ENCODE data around the gene FBXO10. TPM values are rescaled to one million over a fixed set of nuclear protein-coding genes. Genes with fewer than 3 reads are reported as not detected.

The FBXO10 gene
- total RNA-seq, 4 donors from 2014 or later = 4.5 to 5.7 (median 5.6) TPM

DNA sequence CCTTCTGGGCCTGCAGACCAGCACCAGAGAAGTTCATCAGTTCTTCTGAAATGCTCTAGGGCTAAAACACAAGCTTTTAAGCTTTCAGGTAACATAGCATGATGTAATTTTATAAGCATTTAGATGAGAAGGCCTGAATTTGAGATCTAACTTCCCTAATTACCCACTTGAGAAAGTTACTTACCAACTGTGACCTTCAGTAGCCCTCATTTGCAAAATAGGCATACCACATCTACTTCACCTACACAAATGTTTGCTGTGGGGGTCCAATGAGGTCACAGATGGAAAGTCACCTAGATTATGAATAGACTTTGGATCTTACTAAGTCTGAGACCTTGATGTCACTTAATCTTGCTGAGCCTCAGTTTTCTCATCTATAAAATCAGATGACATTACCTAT, 36.5 kb downstream of the FBXO10 start:
- TF ChIP-seq, protein P1, sequence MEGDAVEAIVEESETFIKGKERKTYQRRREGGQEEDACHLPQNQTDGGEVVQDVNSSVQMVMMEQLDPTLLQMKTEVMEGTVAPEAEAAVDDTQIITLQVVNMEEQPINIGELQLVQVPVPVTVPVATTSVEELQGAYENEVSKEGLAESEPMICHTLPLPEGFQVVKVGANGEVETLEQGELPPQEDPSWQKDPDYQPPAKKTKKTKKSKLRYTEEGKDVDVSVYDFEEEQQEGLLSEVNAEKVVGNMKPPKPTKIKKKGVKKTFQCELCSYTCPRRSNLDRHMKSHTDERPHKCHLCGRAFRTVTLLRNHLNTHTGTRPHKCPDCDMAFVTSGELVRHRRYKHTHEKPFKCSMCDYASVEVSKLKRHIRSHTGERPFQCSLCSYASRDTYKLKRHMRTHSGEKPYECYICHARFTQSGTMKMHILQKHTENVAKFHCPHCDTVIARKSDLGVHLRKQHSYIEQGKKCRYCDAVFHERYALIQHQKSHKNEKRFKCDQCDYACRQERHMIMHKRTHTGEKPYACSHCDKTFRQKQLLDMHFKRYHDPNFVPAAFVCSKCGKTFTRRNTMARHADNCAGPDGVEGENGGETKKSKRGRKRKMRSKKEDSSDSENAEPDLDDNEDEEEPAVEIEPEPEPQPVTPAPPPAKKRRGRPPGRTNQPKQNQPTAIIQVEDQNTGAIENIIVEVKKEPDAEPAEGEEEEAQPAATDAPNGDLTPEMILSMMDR (IDR thresholded peaks at IDR 0.05; ENCODE audit: low read depth) = no peak

GRCh38 chr9:37538099-37538498, 38.1 kb downstream of the FBXO10 start:
- TF ChIP-seq, protein P1 (IDR thresholded peaks at IDR 0.05; ENCODE audit: low read depth) = no peak

DNA sequence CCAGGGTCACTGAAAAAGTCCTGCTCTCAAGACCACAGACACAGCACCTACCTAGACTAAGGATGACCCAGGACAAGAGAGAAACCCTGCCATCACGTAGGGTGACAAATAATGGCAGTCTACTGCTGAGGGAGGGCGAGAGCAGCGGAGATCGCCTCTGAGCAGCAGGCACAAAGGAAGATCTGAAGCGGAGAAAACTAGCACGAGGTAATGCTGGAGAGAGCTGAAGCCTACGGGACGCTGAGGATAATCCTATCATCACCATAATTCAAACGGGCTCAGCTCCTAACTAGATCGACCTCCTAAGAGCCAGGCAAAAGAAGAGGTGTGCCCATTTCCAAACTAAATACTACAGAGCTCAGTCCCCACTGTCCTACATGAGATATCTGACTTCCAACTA, 41.3 kb downstream of the FBXO10 start:
- TF ChIP-seq, protein P1 (IDR thresholded peaks at IDR 0.05; ENCODE audit: low read depth) = no peak

- TF ChIP-seq, protein P1 (IDR thresholded peaks at IDR 0.05; ENCODE audit: low read depth) = no peak
Measured at GRCh38 chr9:37534412-37534811, 41.8 kb downstream of the FBXO10 start.

DNA sequence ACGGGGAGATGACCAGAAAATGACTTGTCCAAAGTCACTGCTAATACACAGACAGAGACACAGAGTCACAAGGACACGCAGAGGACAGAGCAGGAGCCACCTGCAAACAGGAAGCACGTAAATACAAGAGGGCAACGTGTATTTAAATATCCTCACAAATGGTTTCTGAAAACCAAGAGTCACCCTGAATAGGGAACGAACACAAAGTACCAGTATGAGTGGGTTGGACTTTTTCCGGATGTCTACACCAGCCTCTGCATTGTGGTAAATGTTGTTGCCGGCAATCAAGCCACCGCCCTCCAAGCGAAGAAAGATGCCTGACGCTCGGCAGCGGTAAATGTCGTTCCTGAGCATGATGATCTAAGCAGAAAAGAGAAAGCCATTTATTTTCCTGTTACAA, 44.5 kb downstream of the FBXO10 start:
- TF ChIP-seq, protein P1 (IDR thresholded peaks at IDR 0.05; ENCODE audit: low read depth) = no peak

DNA sequence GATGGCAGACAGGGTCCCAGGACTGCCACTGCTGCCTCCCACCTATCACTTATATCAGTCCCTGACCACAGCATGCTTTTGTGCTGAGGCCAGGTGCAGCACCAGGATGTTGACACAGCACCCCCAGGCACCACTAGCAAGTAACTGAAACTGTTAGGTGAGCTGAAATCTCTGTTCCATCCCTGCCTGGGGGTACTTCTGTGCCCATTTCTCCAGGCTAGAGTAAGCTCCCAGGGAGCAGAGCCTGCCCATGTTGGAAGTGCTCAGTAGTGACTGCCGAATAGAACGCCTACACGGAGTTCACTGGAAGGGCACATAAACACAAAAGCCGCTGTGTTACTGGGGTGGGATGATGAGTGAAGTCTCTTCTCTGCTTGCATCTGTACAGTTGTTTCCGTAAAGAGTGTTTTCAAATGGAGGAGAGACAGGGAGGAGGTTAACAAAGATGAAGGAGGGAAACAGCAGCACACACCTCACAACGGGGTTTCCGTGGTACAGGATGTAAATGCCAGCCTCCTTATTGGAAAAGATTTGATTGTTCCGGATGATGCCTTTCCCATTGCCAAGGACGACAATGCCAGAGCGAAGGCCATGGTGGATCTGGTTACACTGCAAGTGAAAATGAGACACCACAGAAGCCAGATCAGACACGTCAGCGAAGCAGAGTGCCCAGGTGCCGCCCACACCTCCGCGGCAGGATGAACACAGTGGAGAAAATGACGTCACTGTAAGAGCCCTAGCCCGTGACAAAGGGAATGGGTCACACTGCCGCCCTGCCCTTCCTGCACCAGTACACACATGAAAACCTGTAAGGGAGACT, 47.3 kb downstream of the FBXO10 start:
- TF ChIP-seq, protein P1 (IDR thresholded peaks at IDR 0.05; ENCODE audit: low read depth) = no peak

- TF ChIP-seq, protein P1 (IDR thresholded peaks at IDR 0.05; ENCODE audit: low read depth) = no peak
Measured at GRCh38 chr9:37523916-37524315, 52.3 kb downstream of the FBXO10 start.

Data from subcutaneous adipose tissue (tissue), 4 donors.